Activated naive CD8-positive, alpha-beta T cell treated with anti-CD3 and anti-CD28 coated beads for 36 hours (primary cell): Measurements from ENCODE around the gene ST3GAL5. TPM values are rescaled to one million over a fixed set of nuclear protein-coding genes. Genes with fewer than 3 reads are reported as not detected.
A peak's percentile ranks its signal among the peaks of the same experiment; 100 is the strongest.
"Not testable (repeated sequence)": the region's sequence is repeated elsewhere in the genome, so short reads cannot be mapped to it uniquely, and the experiment has no call there.

Experiments used
- DNase-seq: peaks from one replicate; pipeline ENCODE4 v3.0.0; 2021
- H3K27ac Mint-ChIP-seq: one replicate; pipeline ENCODE4 v1.8.0; 2022; ENCODE audit warnings: mild to moderate bottlenecking, moderate library complexity, mixed read lengths
- H3K27me3 Mint-ChIP-seq: one replicate; pipeline ENCODE4 v1.8.0; 2022; ENCODE audit warnings: mild to moderate bottlenecking, mixed read lengths
- H3K36me3 Mint-ChIP-seq: one replicate; pipeline ENCODE4 v1.8.0; 2021; ENCODE audit warnings: mild to moderate bottlenecking, mixed read lengths
- H3K4me1 Mint-ChIP-seq: one replicate; pipeline ENCODE4 v1.8.0; 2021; ENCODE audit warnings: mixed read lengths
- H3K4me3 Mint-ChIP-seq: one replicate; pipeline ENCODE4 v1.8.0; 2022; ENCODE audit warnings: mild to moderate bottlenecking, moderate library complexity, mixed read lengths
- H3K9me3 Mint-ChIP-seq: one replicate; pipeline ENCODE4 v1.8.0; 2022; ENCODE audit warnings: mixed read lengths
- total RNA-seq, 2 experiments: library from RNA; stranded (reverse); gene quantifications; one replicate each; pipeline ENCODE4 v1.2.3, GENCODE V29; 2021

Gene ST3GAL5
- total RNA-seq, 2 experiments from 2014 or later: 14.6 to 15.1 TPM

GRCh38 chr2:85890522-85891176, 1.9 kb upstream of the ST3GAL5 start:
- H3K4me1 Mint-ChIP-seq: peaks cover 52% of the 10 kb centered on the region

GRCh38 chr2:85889627-85890281, 964 bp upstream of the ST3GAL5 start:
- peak; percentile 6 for DNase-seq
- Mint-ChIP-seq H3K27me3 (no peaks in the 10 kb centered on the region), H3K9me3 (peaks cover 4% of the 10 kb centered on the region), H3K27ac (peak overlapping the region; percentile 89), H3K4me1 (peaks cover 59% of the 10 kb centered on the region), H3K4me3 (peak overlapping the region; percentile 95), H3K36me3 (peaks cover 17% of the 10 kb centered on the region)

More at GRCh38 chr2:85890522-85891176, 1.9 kb upstream of the ST3GAL5 start:
- H3K27me3 Mint-ChIP-seq: no peaks in the 10 kb centered on the region
- H3K9me3 Mint-ChIP-seq: peaks cover 8% of the 10 kb centered on the region
- DNase-seq: no peak
- H3K4me3 Mint-ChIP-seq: peak overlapping the region; percentile 61
- H3K36me3 Mint-ChIP-seq: peaks cover 24% of the 10 kb centered on the region
- peak overlapping the region; percentile 72 for H3K27ac Mint-ChIP-seq

GRCh38 chr2:85888020-85888683, 638 bp downstream of the ST3GAL5 start:
- Mint-ChIP-seq H3K36me3 (peaks cover 17% of the 10 kb centered on the region), H3K4me3 (peak overlapping the region; percentile 85), H3K9me3 (peaks cover 3% of the 10 kb centered on the region), H3K27me3 (no peaks in the 10 kb centered on the region), H3K4me1 (peaks cover 64% of the 10 kb centered on the region), H3K27ac (peak overlapping the region; percentile 90)
- peak; percentile 50 for DNase-seq

GRCh38 chr2:85887566-85888019, 1.2 kb downstream of the ST3GAL5 start:
- Mint-ChIP-seq H3K27me3 (no peaks in the 10 kb centered on the region), H3K4me1 (peaks cover 58% of the 10 kb centered on the region), H3K27ac (peak overlapping the region; percentile 90), H3K4me3 (peak overlapping the region; percentile 85), H3K36me3 (peaks cover 22% of the 10 kb centered on the region), H3K9me3 (peaks cover 8% of the 10 kb centered on the region)
- DNase-seq: peak; percentile 57

- DNase-seq: peak; percentile 67
- Mint-ChIP-seq H3K27ac (peak overlapping the region; percentile 90), H3K4me1 (peaks cover 57% of the 10 kb centered on the region), H3K27me3 (no peaks in the 10 kb centered on the region), H3K9me3 (peaks cover 11% of the 10 kb centered on the region), H3K36me3 (peaks cover 30% of the 10 kb centered on the region), H3K4me3 (peak overlapping the region; percentile 85)
These were observed 2.2 kb downstream of the ST3GAL5 start for GRCh38 chr2:85886590-85886989.

- peaks cover 16% of the 10 kb centered on the region for H3K9me3 Mint-ChIP-seq
- peaks cover 34% of the 10 kb centered on the region for H3K36me3 Mint-ChIP-seq
- no peaks in the 10 kb centered on the region for H3K27me3 Mint-ChIP-seq
- DNase-seq: no peak
- H3K4me1 Mint-ChIP-seq: peaks cover 58% of the 10 kb centered on the region
- H3K27ac Mint-ChIP-seq: peak overlapping the region; percentile 90
- H3K4me3 Mint-ChIP-seq: peak overlapping the region; percentile 85
These were observed 2.6 kb downstream of the ST3GAL5 start for GRCh38 chr2:85886141-85886540.

- H3K4me3 Mint-ChIP-seq, DNase-seq, H3K27me3 Mint-ChIP-seq, H3K27ac Mint-ChIP-seq: not testable (repeated sequence)
- Mint-ChIP-seq H3K4me1 (peaks cover 71% of the 10 kb centered on the region), H3K9me3 (peaks cover 22% of the 10 kb centered on the region), H3K36me3 (peaks cover 50% of the 10 kb centered on the region)
These were observed 7.0 kb downstream of the ST3GAL5 start for GRCh38 chr2:85881781-85882180.

GRCh38 chr2:85880716-85881328, 8.0 kb downstream of the ST3GAL5 start:
- not testable (repeated sequence) for DNase-seq, H3K27me3 Mint-ChIP-seq, H3K27ac Mint-ChIP-seq, H3K4me3 Mint-ChIP-seq
- Mint-ChIP-seq H3K4me1 (peaks cover 63% of the 10 kb centered on the region), H3K9me3 (peaks cover 22% of the 10 kb centered on the region), H3K36me3 (peaks cover 44% of the 10 kb centered on the region)

- no peak for DNase-seq
- Mint-ChIP-seq H3K9me3 (peaks cover 22% of the 10 kb centered on the region), H3K4me3 (no peak overlapping the region), H3K27ac (peak overlapping the region; percentile 9), H3K36me3 (peaks cover 46% of the 10 kb centered on the region), H3K4me1 (peaks cover 62% of the 10 kb centered on the region), H3K27me3 (no peaks in the 10 kb centered on the region)
These were observed 9.9 kb downstream of the ST3GAL5 start for GRCh38 chr2:85878719-85879370.

- Mint-ChIP-seq H3K36me3 (peaks cover 16% of the 10 kb centered on the region), H3K4me3 (no peak overlapping the region), H3K27me3 (no peaks in the 10 kb centered on the region), H3K27ac (no peak overlapping the region), H3K9me3 (no peaks in the 10 kb centered on the region), H3K4me1 (peaks cover 60% of the 10 kb centered on the region)
- no peak for DNase-seq
These were observed 13.3 kb downstream of the ST3GAL5 start for GRCh38 chr2:85875350-85876050.

- no peaks in the 10 kb centered on the region for H3K27me3 Mint-ChIP-seq
- peaks cover 9% of the 10 kb centered on the region for H3K36me3 Mint-ChIP-seq
- no peak for DNase-seq
- no peak overlapping the region for H3K27ac Mint-ChIP-seq
- peaks cover 45% of the 10 kb centered on the region for H3K4me1 Mint-ChIP-seq
- no peak overlapping the region for H3K4me3 Mint-ChIP-seq
- no peaks in the 10 kb centered on the region for H3K9me3 Mint-ChIP-seq
These were observed 15.1 kb downstream of the ST3GAL5 start for GRCh38 chr2:85873679-85874078.

- DNase-seq: no peak
- Mint-ChIP-seq H3K9me3 (no peaks in the 10 kb centered on the region), H3K27ac (no peak overlapping the region), H3K36me3 (peaks cover 15% of the 10 kb centered on the region), H3K4me1 (peaks cover 39% of the 10 kb centered on the region), H3K27me3 (no peaks in the 10 kb centered on the region), H3K4me3 (no peak overlapping the region)
These were observed 16.1 kb downstream of the ST3GAL5 start for GRCh38 chr2:85872536-85873161.

GRCh38 chr2:85871494-85872164, 17.2 kb downstream of the ST3GAL5 start:
- H3K27ac Mint-ChIP-seq: no peak overlapping the region
- H3K27me3 Mint-ChIP-seq: no peaks in the 10 kb centered on the region
- DNase-seq: no peak
- no peaks in the 10 kb centered on the region for H3K9me3 Mint-ChIP-seq
- no peak overlapping the region for H3K4me3 Mint-ChIP-seq
- H3K36me3 Mint-ChIP-seq: peaks cover 14% of the 10 kb centered on the region
- peaks cover 38% of the 10 kb centered on the region for H3K4me1 Mint-ChIP-seq
